Right lobe of liver (tissue), 4 donors: ENCODE results near the gene GAREM1.

Source experiments
- CTCF ChIP-seq, 4 donors: fragments of 200-600 bp in 3 of 4; fragments of 450-650 bp in 1 of 4; IDR thresholded peaks; one replicate each; pipeline versions ENCODE4 v1.5.1 to v1.8.0; 2016 to 2022; ENCODE audit warnings: antibody characterized with exemption in 4 of 4, mild to moderate bottlenecking in 2 of 4
- POLR2A ChIP-seq: fragments of 450-650 bp; IDR thresholded peaks from one replicate; pipeline ENCODE4 v1.6.1; 2017; ENCODE audit warnings: antibody characterized with exemption, mild to moderate bottlenecking
- donor health status: DM: no; HTN: no; CAD: no.
- donor health status: DM: no; HTN: no; CAD: no.
- donor health status: DM: no; HTN: yes; CAD: no.

DNA sequence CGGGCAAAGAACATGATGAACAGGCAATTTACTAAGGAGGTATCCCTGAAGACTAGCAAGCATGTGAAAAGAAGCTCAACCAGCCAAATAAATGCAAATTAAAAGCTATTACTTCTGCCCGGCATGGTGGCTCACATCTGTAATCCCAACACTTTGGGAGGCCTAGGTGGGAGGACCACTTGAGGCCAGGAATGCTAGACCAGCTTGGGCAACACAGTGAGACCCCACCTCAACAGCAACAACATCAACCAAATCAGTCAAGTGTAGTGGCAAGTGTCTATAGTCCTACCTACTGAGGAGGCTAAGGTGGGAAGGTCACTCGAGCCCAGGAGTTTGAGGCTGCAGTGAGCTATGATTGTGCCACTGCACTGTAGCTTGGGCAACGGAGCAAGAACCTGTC, 141.7 kb downstream of the GAREM1 start:
- no peak for TF ChIP-seq POLR2A
- no peak for TF ChIP-seq CTCF (IDR thresholded peaks at IDR 0.05)
